ENCODE results near the gene MTR.

DNA sequence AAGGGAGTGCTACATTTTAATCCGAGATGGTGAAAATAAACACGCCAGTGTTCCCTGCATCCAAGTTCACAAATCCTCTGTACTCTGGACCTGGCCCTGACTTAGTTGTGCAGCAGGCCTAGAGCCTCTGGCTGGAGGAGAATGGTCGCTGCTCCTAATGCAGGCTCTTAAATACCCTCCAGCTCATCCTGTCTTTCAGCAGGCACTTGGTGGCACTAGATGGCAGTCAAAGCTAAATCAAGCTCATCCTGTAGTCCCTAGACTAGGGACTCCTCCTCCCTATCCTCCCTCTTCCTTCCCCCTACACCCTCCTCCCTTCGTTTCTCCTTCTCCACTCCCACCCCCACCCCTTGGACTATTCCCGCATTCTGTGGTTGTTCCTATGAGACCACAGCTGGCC lies 41.6 kb upstream of the MTR start:
- TF ChIP-seq CTCF (IDR thresholded peaks at IDR 0.05; ENCODE audit: insufficient read depth, low read length, poor library complexity, severe bottlenecking) (peak; percentile 12), EZH2phosphoT487 (conservative IDR thresholded peaks at IDR 0.05; ENCODE audit: low read length) (no peak)

Measured in SU-DHL-6 (cell line).